HepG2 (cell line): Measurements from ENCODE around the gene NDUFS1. TPM values are rescaled to one million over a fixed set of nuclear protein-coding genes. Genes with fewer than 3 reads are reported as not detected.

ENCODE experiments used
- CCDC6 ChIP-seq: sonication (generic); formaldehyde crosslinking; IDR thresholded peaks from 2 replicates; pipeline ENCODE4 v1.8.1; 2022; ENCODE audit warnings: mild to moderate bottlenecking, missing genetic modification reagents, moderate library complexity
- ETV6 ChIP-seq: sonication (generic); formaldehyde crosslinking; conservative IDR thresholded peaks from 2 replicates; pipeline ENCODE4 v1.4.0; 2020; ENCODE audit warnings: missing genetic modification reagents
- FOXP1 ChIP-seq, 2 experiments: fragments of 450-650 bp in 1 of 2; IDR thresholded peaks; 2 replicates each; pipeline ENCODE4 v1.6.1; 2017 to 2018; ENCODE audit warnings: antibody characterized with exemption in 1 of 2
- GZF1 ChIP-seq: sonication (generic); formaldehyde crosslinking; IDR thresholded peaks from 2 replicates; pipeline ENCODE4 v1.5.1; 2020; ENCODE audit warnings: mild to moderate bottlenecking, missing genetic modification reagents
- HOXA3 ChIP-seq: sonication (generic); formaldehyde crosslinking; IDR thresholded peaks from 2 replicates; pipeline ENCODE4 v1.5.0; 2020; ENCODE audit warnings: missing genetic modification reagents
- KMT2B ChIP-seq: IDR thresholded peaks from 2 replicates; pipeline ENCODE4 v1.6.1; 2016; ENCODE audit warnings: missing genetic modification reagents, missing compliant biosample characterization
- NFE2L1 ChIP-seq: sonication (generic); formaldehyde crosslinking; IDR thresholded peaks from 2 replicates; pipeline ENCODE4 v1.4.0; 2020; ENCODE audit warnings: missing genetic modification reagents, mild to moderate bottlenecking, borderline replicate concordance
- NRL ChIP-seq: sonication (generic); formaldehyde crosslinking; IDR thresholded peaks from 2 replicates; pipeline ENCODE4 v1.5.0; 2020; ENCODE audit warnings: missing genetic modification reagents, mild to moderate bottlenecking, moderate library complexity, borderline replicate concordance
- PHF20 ChIP-seq: sonication (generic); formaldehyde crosslinking; IDR thresholded peaks from 2 replicates; pipeline ENCODE4 v1.5.0; 2020; ENCODE audit warnings: mild to moderate bottlenecking, missing genetic modification reagents
- PHF21A ChIP-seq: sonication (generic); formaldehyde crosslinking; IDR thresholded peaks from 2 replicates; pipeline ENCODE4 v1.5.0; 2020; ENCODE audit warnings: mild to moderate bottlenecking, missing genetic modification reagents
- POGZ ChIP-seq: sonication (generic); formaldehyde crosslinking; IDR thresholded peaks from 2 replicates; pipeline ENCODE4 v1.4.0; 2020; ENCODE audit warnings: mild to moderate bottlenecking, missing genetic modification reagents
- PTBP1 ChIP-seq: fragments of 200-400 bp; formaldehyde crosslinking; IDR thresholded peaks from 2 replicates; pipeline ENCODE4 v1.6.1; 2018; ENCODE audit warnings: low read length, low read depth; ENCODE audit not compliant: poor library complexity, severe bottlenecking
- SIN3A ChIP-seq: IDR thresholded peaks from 2 replicates; pipeline ENCODE4 v1.6.1; 2011; ENCODE audit warnings: low read depth, mild to moderate bottlenecking, control low read depth, low read length, borderline replicate concordance
- SIX4 ChIP-seq: sonication (generic); formaldehyde crosslinking; IDR thresholded peaks from 2 replicates; pipeline ENCODE4 v1.4.0; 2020; ENCODE audit warnings: missing genetic modification reagents
- SKI ChIP-seq: fragments of 450-650 bp; IDR thresholded peaks from one replicate; pipeline ENCODE4 v1.6.1; 2018; ENCODE audit warnings: mild to moderate bottlenecking; ENCODE audit not compliant: partially characterized antibody
- SMAD9 ChIP-seq: sonication (generic); formaldehyde crosslinking; IDR thresholded peaks from 2 replicates; pipeline ENCODE4 v1.5.1; 2020; ENCODE audit warnings: mild to moderate bottlenecking, missing genetic modification reagents
- SMARCC2 ChIP-seq: fragments of 450-650 bp; IDR thresholded peaks from 2 replicates; pipeline ENCODE4 v1.6.1; 2017; ENCODE audit warnings: antibody characterized with exemption, mild to moderate bottlenecking
- ZFP90 ChIP-seq: sonication (generic); formaldehyde crosslinking; IDR thresholded peaks from 2 replicates; pipeline ENCODE4 v1.8.0; 2022; ENCODE audit warnings: missing genetic modification reagents, mild to moderate bottlenecking, inconsistent platforms, borderline replicate concordance
- ZMYM2 ChIP-seq: sonication (generic); formaldehyde crosslinking; IDR thresholded peaks from 2 replicates; pipeline ENCODE4 v1.8.0; 2022; ENCODE audit warnings: mild to moderate bottlenecking, missing genetic modification reagents
- ZNF12 ChIP-seq: sonication (generic); formaldehyde crosslinking; IDR thresholded peaks from 2 replicates; pipeline ENCODE4 v1.5.0; 2020; ENCODE audit warnings: missing genetic modification reagents
- ZNF333 ChIP-seq: sonication (generic); formaldehyde crosslinking; IDR thresholded peaks from 2 replicates; pipeline ENCODE4 v1.4.0; 2020; ENCODE audit warnings: mild to moderate bottlenecking, missing genetic modification reagents, borderline replicate concordance
- ZNF430 ChIP-seq: sonication (generic); formaldehyde crosslinking; IDR thresholded peaks from 2 replicates; pipeline ENCODE4 v1.9.0; 2021; ENCODE audit warnings: mild to moderate bottlenecking, missing genetic modification reagents
- ZNF549 ChIP-seq: sonication (generic); formaldehyde crosslinking; IDR thresholded peaks from 2 replicates; pipeline ENCODE4 v1.5.0; 2020; ENCODE audit warnings: missing genetic modification reagents
- ZNF570 ChIP-seq: sonication (generic); formaldehyde crosslinking; IDR thresholded peaks from 2 replicates; pipeline ENCODE4 v1.4.0; 2020; ENCODE audit warnings: mild to moderate bottlenecking, missing genetic modification reagents, borderline replicate concordance
- ZNF674 ChIP-seq: sonication (generic); formaldehyde crosslinking; IDR thresholded peaks from 2 replicates; pipeline ENCODE4 v1.5.0; 2020; ENCODE audit warnings: low read depth, mild to moderate bottlenecking, missing genetic modification reagents
- ZNF747 ChIP-seq: sonication (generic); formaldehyde crosslinking; IDR thresholded peaks from 2 replicates; pipeline ENCODE4 v1.8.1; 2023; ENCODE audit warnings: missing genetic modification reagents, mild to moderate bottlenecking, borderline replicate concordance
- ZNF850 ChIP-seq: sonication (generic); formaldehyde crosslinking; conservative IDR thresholded peaks from 2 replicates; pipeline ENCODE4 v1.9.0; 2021; ENCODE audit warnings: mild to moderate bottlenecking, missing genetic modification reagents
- polyA plus RNA-seq, 8 experiments: library from polyadenylated mRNA; depleted of rRNA in 3 of 8; stranded (reverse) in 7 of 8; unstranded in 1 of 8; fragments of >200 nt; fragmentation: Illumina TruSeq in 4 of 8; extraction: Trizol in 4 of 8; gene quantifications; 2 replicates each; pipeline versions ENCODE4 v1.2.1 to v1.2.3, GENCODE V29; 2011 to 2016; ENCODE audit warnings: low read depth in 4 of 8, missing spikeins in 1 of 8, mixed read lengths in 1 of 8; ENCODE audit not compliant: insufficient read depth in 1 of 8
- total RNA-seq, 5 experiments: library from RNA; depleted of rRNA; stranded (reverse); fragments of >200 nt; fragmentation: Illumina TruSeq; extraction: Trizol; gene quantifications; 2 replicates each; pipeline ENCODE4 v1.2.3, GENCODE V29; 2016; ENCODE audit warnings: low read depth in 1 of 5
- TF ChIP-seq, protein P1 (sequence below): sonication (generic); formaldehyde crosslinking; conservative IDR thresholded peaks from 2 replicates; pipeline ENCODE4 v1.4.0; 2020; ENCODE audit warnings: missing genetic modification reagents
- TF ChIP-seq, protein P2 (sequence below): sonication (generic); formaldehyde crosslinking; IDR thresholded peaks from 2 replicates; pipeline ENCODE4 v1.5.0; 2020; ENCODE audit warnings: missing genetic modification reagents, mild to moderate bottlenecking, borderline replicate concordance

NDUFS1 gene
- total and polyA plus RNA-seq, 2 of the 13 experiments (the other 11 are each of a cell fraction or from before 2014, with no cell fraction given) = 139 to 242 TPM

DNA sequence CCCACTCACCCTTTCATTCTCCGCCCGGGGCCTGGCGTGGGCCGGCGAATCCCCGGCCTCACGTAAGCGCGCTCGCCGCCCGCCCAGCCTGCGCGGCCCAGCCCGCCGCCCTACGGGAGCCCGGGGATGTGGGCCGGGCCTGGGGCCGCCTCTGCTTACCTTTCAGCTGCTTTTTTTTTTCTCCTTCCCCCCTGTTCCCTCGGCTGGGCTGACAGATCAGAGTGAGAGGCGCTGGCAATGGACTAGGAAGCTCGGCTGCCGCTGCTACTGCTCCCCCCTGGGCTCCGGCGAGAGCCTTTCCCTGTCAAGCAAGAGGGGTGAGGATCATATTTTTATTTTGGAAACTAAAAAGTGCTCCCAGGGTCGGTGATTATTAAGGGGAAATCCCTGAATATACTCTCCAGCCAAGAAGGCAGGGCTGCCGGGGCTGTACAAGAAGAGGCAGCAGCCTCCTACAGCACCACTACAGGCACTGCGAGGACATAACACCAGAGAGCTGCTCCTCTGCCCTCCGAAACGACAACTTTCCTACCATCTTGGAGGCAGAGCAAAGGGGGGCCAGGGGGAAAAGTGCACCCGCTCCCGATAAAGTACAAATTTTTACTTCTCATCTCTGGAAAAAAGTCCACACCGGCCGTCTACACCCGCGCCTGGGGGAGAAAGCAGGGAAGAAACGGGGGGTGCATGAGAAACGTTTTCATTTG is 73.3 kb downstream of the NDUFS1 start, which contains the start of gene INO80D (continued):
- peak; percentile 86; the same call in 1 of the 2 replicates for TF ChIP-seq ZNF747
- TF ChIP-seq NFE2L1 (CRISPR knock-in tag) = no peak
- peak; percentile 74; the same call in 1 of the 2 replicates for TF ChIP-seq ZFP90
- peak; percentile 52; the same call in 1 of the 2 replicates for TF ChIP-seq ZNF430 (CRISPR knock-in tag)
- TF ChIP-seq POGZ (CRISPR knock-in tag) = no peak
- 0 out of 2 replicates have a peak, but pooled peaks have one; percentile 32 for TF ChIP-seq ETV6 (CRISPR knock-in tag)
- TF ChIP-seq ZNF12 (CRISPR knock-in tag) = peak; percentile 26; the same call in 1 of the 2 replicates
- TF ChIP-seq SKI = no peak
- TF ChIP-seq, protein P1, sequence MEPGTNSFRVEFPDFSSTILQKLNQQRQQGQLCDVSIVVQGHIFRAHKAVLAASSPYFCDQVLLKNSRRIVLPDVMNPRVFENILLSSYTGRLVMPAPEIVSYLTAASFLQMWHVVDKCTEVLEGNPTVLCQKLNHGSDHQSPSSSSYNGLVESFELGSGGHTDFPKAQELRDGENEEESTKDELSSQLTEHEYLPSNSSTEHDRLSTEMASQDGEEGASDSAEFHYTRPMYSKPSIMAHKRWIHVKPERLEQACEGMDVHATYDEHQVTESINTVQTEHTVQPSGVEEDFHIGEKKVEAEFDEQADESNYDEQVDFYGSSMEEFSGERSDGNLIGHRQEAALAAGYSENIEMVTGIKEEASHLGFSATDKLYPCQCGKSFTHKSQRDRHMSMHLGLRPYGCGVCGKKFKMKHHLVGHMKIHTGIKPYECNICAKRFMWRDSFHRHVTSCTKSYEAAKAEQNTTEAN (CRISPR knock-in tag) = no peak
- TF ChIP-seq GZF1 (CRISPR knock-in tag) = no peak
- TF ChIP-seq PTBP1 = peak; percentile 93
- TF ChIP-seq ZNF674 (CRISPR knock-in tag) = peak; percentile 35; the same call in 1 of the 2 replicates
- TF ChIP-seq SMARCC2 = no peak
- TF ChIP-seq, protein P2, sequence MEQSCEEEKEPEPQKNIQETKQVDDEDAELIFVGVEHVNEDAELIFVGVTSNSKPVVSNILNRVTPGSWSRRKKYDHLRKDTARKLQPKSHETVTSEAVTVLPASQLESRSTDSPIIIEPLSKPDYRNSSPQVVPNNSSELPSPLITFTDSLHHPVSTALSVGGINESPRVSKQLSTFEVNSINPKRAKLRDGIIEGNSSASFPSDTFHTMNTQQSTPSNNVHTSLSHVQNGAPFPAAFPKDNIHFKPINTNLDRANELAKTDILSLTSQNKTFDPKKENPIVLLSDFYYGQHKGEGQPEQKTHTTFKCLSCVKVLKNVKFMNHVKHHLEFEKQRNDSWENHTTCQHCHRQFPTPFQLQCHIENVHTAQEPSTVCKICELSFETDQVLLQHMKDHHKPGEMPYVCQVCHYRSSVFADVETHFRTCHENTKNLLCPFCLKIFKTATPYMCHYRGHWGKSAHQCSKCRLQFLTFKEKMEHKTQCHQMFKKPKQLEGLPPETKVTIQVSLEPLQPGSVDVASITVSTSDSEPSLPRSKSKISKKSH (CRISPR knock-in tag) = no peak
- peak; percentile 41; the same call in 1 of the 2 replicates for TF ChIP-seq ZNF570
- no peak for TF ChIP-seq FOXP1 (IDR thresholded peaks at IDR 0.05)
- TF ChIP-seq FOXP1 (CRISPR knock-in tag; IDR thresholded peaks at IDR 0.05) = no peak
- peak; percentile 78 for TF ChIP-seq NRL (CRISPR knock-in tag)
- TF ChIP-seq PHF21A (CRISPR knock-in tag) = no peak
- no peak for TF ChIP-seq SMAD9 (CRISPR knock-in tag)
- 0 out of 2 replicates have a peak, but pooled peaks have one; percentile 25 for TF ChIP-seq SIX4 (CRISPR knock-in tag)
- TF ChIP-seq ZNF333 (CRISPR knock-in tag) = no peak
- TF ChIP-seq ZMYM2 (CRISPR knock-in tag) = no peak
- peak; percentile 62 for TF ChIP-seq HOXA3 (CRISPR knock-in tag)
- no peak for TF ChIP-seq CCDC6 (CRISPR knock-in tag)
- peak; percentile 70; the same call in 1 of the 2 replicates for TF ChIP-seq KMT2B
- TF ChIP-seq SIN3A = no peak
- TF ChIP-seq PHF20 (CRISPR knock-in tag) = 0 out of 2 replicates have a peak, but pooled peaks have one; percentile 40
- no peak for TF ChIP-seq ZNF850
- 0 out of 2 replicates have a peak, but pooled peaks have one; percentile 16 for TF ChIP-seq ZNF549 (CRISPR knock-in tag)
